ENCODE results near the gene ATP7B. TPM values are rescaled to one million over a fixed set of nuclear protein-coding genes. Genes with fewer than 3 reads are reported as not detected.

Gene ATP7B
- polyA plus RNA-seq, 1 experiment = 1.8 TPM

DNA sequence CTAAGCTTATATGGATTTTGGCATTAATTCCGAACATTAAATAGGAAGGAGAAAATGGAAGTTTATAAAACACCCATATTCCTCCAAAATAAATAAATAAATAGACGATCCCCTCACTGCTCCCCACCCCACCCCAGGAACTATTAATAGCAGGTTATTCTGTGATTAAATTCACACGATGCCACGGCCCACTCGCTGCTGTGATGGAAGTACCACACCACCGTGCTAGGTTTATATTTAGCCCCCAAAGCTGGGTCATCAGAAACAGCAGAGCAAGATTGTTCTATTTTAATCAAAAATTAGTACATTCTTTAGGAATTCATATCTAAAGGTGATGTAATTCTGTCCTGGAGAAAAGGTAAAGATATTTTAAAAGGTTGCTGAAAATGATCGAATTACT lies 84.1 kb downstream of the ATP7B start:
- DNase-seq (ENCODE audit: low read depth, low spot score) = no peak
- ChIA-PET CTCF (no interaction called here), POLR2A (no interaction called here)
- H3K4me3 ChIP-seq (ENCODE audit: low read depth, low read length) = no peak overlapping the region
- no peaks in the 10 kb centered on the region for H3K9me3 ChIP-seq (ENCODE audit: control insufficient read depth, insufficient read depth, low read length)
- TF ChIP-seq CTCF (IDR thresholded peaks at IDR 0.05; ENCODE audit: low read depth, low read length) = no peak
- H3K27ac ChIP-seq (ENCODE audit: low read depth, low read length) = no peak overlapping the region
- H3K27me3 ChIP-seq (ENCODE audit: control insufficient read depth, insufficient read depth, low read length) = peaks cover 2% of the 10 kb centered on the region

DNA sequence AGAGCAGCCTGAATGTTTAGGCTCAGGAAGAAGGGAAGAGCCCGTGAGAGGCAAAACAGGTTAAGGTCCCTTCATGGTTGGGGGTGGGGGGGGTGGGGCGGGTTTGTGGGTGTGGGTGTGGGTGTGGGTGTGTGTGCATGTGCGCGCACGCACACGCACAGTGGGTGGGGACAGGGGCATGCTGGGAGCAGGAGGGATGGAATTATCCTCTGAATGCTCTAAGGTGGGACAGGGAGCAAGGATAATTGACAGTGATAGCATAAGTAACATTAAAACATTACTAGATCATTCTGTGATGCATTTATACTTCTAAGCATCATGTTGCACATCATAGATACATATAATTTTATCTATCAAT lies 84.7 kb downstream of the ATP7B start:
- no peak for TF ChIP-seq CTCF (IDR thresholded peaks at IDR 0.05; ENCODE audit: low read depth, low read length)
- ChIA-PET POLR2A (no interaction called here), CTCF (no interaction called here)
- H3K27ac ChIP-seq (ENCODE audit: low read depth, low read length) = no peak overlapping the region
- no peak for DNase-seq (ENCODE audit: low read depth, low spot score)
- no peaks in the 10 kb centered on the region for H3K9me3 ChIP-seq (ENCODE audit: control insufficient read depth, insufficient read depth, low read length)
- no peak overlapping the region for H3K4me3 ChIP-seq (ENCODE audit: low read depth, low read length)
- peaks cover 5% of the 10 kb centered on the region for H3K27me3 ChIP-seq (ENCODE audit: control insufficient read depth, insufficient read depth, low read length)

GRCh38 chr13:51925865-51926527 lies 85.3 kb downstream of the ATP7B start:
- POLR2A ChIA-PET = no interaction called here
- H3K9me3 ChIP-seq (ENCODE audit: control insufficient read depth, insufficient read depth, low read length) = no peaks in the 10 kb centered on the region
- CTCF ChIA-PET = no interaction called here
- TF ChIP-seq CTCF (IDR thresholded peaks at IDR 0.05; ENCODE audit: low read depth, low read length) = no peak
- H3K27me3 ChIP-seq (ENCODE audit: control insufficient read depth, insufficient read depth, low read length) = peaks cover 5% of the 10 kb centered on the region
- H3K4me3 ChIP-seq (ENCODE audit: low read depth, low read length) = no peak overlapping the region
- H3K27ac ChIP-seq (ENCODE audit: low read depth, low read length) = no peak overlapping the region
- no peak for DNase-seq (ENCODE audit: low read depth, low spot score)

DNA sequence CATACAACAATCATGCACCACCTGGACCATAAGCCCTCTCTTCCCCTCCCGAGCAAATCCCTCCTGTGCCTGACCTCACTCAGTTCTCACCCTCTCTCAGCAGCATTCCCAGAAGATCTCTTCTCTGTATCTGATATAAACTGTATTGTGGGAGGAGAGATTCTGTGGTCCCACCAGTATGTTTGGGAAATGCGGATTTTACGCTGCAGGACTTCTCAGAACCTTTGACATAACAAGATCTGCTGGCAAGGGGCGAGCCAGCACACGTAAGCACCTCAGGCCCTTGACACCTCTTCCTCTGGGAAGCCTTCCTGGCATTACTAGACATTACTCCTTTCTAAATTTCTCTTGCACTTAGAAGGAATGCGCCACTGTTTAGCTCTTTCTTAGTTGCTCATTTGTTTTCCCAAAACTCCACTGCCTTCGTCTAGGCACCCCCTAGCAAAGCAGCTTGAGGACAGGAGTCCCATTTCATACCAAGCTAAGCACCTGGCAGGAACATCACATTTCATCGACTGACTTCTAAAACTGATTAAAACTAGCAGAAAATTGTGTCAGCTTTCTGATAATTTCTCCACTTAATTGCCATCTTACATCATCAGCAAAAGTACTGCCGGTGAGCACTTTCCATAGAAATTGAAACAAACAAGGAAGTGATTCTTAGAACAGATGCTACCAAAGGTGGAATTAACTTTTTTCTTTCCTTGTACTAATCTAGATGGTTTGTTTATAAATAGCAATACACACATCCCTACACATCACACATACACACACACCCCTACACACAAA lies 86.3 kb downstream of the ATP7B start:
- no peaks in the 10 kb centered on the region for H3K9me3 ChIP-seq (ENCODE audit: control insufficient read depth, insufficient read depth, low read length)
- H3K4me3 ChIP-seq (ENCODE audit: low read depth, low read length) = no peak overlapping the region
- no peak for TF ChIP-seq CTCF (IDR thresholded peaks at IDR 0.05; ENCODE audit: low read depth, low read length)
- POLR2A ChIA-PET = no interaction called here
- CTCF ChIA-PET = no interaction called here
- no peak for DNase-seq (ENCODE audit: low read depth, low spot score)
- no peak overlapping the region for H3K27ac ChIP-seq (ENCODE audit: low read depth, low read length)
- H3K27me3 ChIP-seq (ENCODE audit: control insufficient read depth, insufficient read depth, low read length) = peaks cover 8% of the 10 kb centered on the region

DNA sequence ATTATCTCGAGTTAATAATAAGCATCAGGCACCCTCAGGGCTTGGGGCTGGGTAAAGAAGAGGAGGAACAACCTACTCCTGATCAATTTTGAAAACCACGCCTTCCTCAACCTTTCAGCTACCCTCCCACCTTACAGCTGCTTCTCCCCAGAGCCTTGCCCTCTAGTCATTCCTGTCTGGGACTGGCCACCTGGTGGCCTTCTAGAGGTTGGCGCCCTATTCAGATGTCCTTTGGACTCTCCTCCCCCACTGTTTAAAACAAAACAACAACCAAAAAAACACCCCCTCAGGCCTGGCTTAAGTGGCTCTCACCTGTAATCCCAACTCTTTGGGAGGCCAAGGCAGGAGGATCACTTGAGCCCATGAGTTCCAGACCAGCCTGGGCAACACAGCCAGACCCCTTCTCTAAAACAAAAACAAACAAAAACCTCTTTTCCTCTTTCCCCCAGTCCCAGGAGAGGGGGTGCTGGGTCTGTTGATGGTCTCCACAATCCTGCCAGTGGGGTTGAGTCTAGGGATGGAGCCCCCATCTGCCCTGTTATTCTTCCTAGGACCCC lies 87.2 kb downstream of the ATP7B start:
- peak; percentile 24; the same call in 1 of the 2 replicates for TF ChIP-seq CTCF (IDR thresholded peaks at IDR 0.05; ENCODE audit: low read depth, low read length)
- no peak for DNase-seq (ENCODE audit: low read depth, low spot score)
- H3K4me3 ChIP-seq (ENCODE audit: low read depth, low read length) = no peak overlapping the region
- no peaks in the 10 kb centered on the region for H3K9me3 ChIP-seq (ENCODE audit: control insufficient read depth, insufficient read depth, low read length)
- H3K27ac ChIP-seq (ENCODE audit: low read depth, low read length) = no peak overlapping the region
- POLR2A ChIA-PET = no interaction called here
- peaks cover 6% of the 10 kb centered on the region for H3K27me3 ChIP-seq (ENCODE audit: control insufficient read depth, insufficient read depth, low read length)
- CTCF ChIA-PET = no interaction called here

Data from AG04450 (cell line).